ENCODE measurements around the gene ZNF440. TPM values are rescaled to one million over a fixed set of nuclear protein-coding genes. Genes with fewer than 3 reads are reported as not detected.

ZNF440 gene
- polyA plus RNA-seq, 1 donor, result 22.9 TPM

DNA sequence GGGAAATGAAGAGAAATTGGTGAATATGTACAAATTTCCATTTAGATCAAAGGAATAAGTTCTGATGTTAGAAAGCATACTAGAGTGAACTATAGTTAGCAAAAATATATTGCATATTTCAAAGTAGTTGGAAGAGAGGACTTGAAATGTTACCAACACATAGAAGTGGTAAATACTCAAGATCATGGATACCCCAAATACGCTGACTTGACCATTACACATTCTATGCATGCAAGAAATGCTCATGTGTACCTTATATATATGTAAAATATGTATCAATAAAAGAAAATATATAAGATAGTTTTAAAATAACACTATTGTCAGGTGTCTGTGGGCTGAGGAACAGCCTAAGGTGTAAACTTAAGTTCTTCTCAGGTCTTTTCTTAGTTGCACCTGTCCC, 30.3 kb upstream of the ZNF440 start:
- H3K4me3 ChIP-seq (ENCODE audit: low read length), result no peak overlapping the region
- H3K27ac ChIP-seq (ENCODE audit: low read length), result no peak overlapping the region
- H3K9me3 ChIP-seq (ENCODE audit: control insufficient read depth, low read depth, low read length), result peaks cover 34% of the 10 kb centered on the region
- peaks cover 27% of the 10 kb centered on the region for H3K36me3 ChIP-seq (ENCODE audit: control insufficient read depth, insufficient read depth, low read length)
- WGBS (ENCODE audit: insufficient coverage, low lambda C conversion rate), result no CpG with 5 or more reads among the region's 1 CpG
- H3K27me3 ChIP-seq (ENCODE audit: control insufficient read depth, insufficient read depth, low read length), result no peaks in the 10 kb centered on the region
- no peak for DNase-seq
- no peaks in the 10 kb centered on the region for H3K4me1 ChIP-seq (ENCODE audit: control insufficient read depth, insufficient read depth, low read length)

DNA sequence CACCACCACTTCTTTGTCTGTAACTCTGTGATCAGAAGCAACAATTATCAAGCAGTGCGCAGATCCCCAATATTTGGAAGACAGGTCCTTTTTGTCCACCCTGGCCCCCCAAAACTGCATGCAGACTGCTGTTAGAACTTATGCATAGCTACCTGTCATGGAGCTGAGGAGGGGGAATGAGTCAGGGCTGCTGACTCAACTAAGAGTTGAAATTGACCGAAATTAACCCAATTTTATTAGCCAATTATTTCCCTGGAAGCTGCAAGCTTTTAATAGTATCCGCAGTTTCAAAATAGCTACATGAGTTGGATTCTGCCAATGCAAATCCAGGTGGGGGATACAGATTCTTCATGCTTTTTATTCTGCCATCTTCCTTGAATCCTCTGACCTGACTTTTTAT, 29.7 kb upstream of the ZNF440 start:
- peaks cover 21% of the 10 kb centered on the region for H3K36me3 ChIP-seq (ENCODE audit: control insufficient read depth, insufficient read depth, low read length)
- no peak overlapping the region for H3K27ac ChIP-seq (ENCODE audit: low read length)
- no peak for DNase-seq
- H3K4me3 ChIP-seq (ENCODE audit: low read length), result no peak overlapping the region
- H3K27me3 ChIP-seq (ENCODE audit: control insufficient read depth, insufficient read depth, low read length), result no peaks in the 10 kb centered on the region
- H3K9me3 ChIP-seq (ENCODE audit: control insufficient read depth, low read depth, low read length), result peaks cover 34% of the 10 kb centered on the region
- no CpG with 5 or more reads among the region's 3 CpGs for WGBS (ENCODE audit: insufficient coverage, low lambda C conversion rate)
- no peaks in the 10 kb centered on the region for H3K4me1 ChIP-seq (ENCODE audit: control insufficient read depth, insufficient read depth, low read length)

DNA sequence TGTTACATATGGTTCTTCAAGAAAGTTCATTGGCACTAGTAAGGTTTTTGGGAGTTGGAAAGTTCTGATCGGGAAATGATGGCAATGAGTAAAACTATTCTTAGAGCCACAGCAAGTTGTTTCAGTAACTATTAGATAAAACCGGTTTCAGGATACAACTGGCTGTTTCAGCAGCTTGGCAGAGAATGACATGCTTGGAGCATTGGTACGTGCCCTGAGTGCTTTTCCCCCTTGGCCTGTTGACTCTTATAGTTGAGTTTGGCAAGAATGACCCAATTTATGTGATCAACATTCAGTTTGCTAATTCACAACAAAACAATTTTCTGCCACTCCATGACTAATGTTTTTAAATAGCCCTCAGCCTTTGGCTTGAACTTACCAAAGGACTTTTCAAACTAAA, 26.5 kb upstream of the ZNF440 start:
- H3K9me3 ChIP-seq (ENCODE audit: control insufficient read depth, low read depth, low read length), result peaks cover 35% of the 10 kb centered on the region
- no peaks in the 10 kb centered on the region for H3K4me1 ChIP-seq (ENCODE audit: control insufficient read depth, insufficient read depth, low read length)
- no peak overlapping the region for H3K4me3 ChIP-seq (ENCODE audit: low read length)
- WGBS (ENCODE audit: insufficient coverage, low lambda C conversion rate), result 100% methylated on average over 1 of the region's 3 CpGs
- H3K27ac ChIP-seq (ENCODE audit: low read length), result no peak overlapping the region
- H3K36me3 ChIP-seq (ENCODE audit: control insufficient read depth, insufficient read depth, low read length), result no peaks in the 10 kb centered on the region
- no peak for DNase-seq
- H3K27me3 ChIP-seq (ENCODE audit: control insufficient read depth, insufficient read depth, low read length), result no peaks in the 10 kb centered on the region

DNA sequence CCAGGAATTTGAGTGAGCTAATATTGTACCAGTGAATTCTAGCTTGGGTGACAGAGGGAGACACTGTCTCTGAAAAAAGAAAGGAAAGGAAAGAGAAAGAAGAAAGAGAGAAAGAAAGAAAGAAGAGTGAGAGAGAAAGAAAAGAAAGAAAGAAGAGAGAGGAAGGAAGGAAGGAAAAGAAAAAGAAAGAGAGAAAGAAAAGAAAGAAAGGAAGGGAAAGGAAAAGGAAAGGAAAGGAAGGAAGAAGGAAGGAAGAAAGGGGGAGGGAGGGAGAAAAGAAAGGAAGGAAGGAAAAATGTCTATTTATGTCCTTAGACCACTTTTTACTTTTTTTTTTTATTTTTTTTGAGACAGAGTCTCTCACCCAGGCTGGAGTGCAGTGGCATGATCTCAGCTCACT, 21.1 kb upstream of the ZNF440 start:
- H3K4me3 ChIP-seq (ENCODE audit: low read length), result no peak overlapping the region
- H3K4me1 ChIP-seq (ENCODE audit: control insufficient read depth, insufficient read depth, low read length), result peaks cover 8% of the 10 kb centered on the region
- H3K27ac ChIP-seq (ENCODE audit: low read length), result no peak overlapping the region
- no peaks in the 10 kb centered on the region for H3K27me3 ChIP-seq (ENCODE audit: control insufficient read depth, insufficient read depth, low read length)
- no peak for DNase-seq
- H3K9me3 ChIP-seq (ENCODE audit: control insufficient read depth, low read depth, low read length), result peaks cover 16% of the 10 kb centered on the region
- H3K36me3 ChIP-seq (ENCODE audit: control insufficient read depth, insufficient read depth, low read length), result no peaks in the 10 kb centered on the region

DNA sequence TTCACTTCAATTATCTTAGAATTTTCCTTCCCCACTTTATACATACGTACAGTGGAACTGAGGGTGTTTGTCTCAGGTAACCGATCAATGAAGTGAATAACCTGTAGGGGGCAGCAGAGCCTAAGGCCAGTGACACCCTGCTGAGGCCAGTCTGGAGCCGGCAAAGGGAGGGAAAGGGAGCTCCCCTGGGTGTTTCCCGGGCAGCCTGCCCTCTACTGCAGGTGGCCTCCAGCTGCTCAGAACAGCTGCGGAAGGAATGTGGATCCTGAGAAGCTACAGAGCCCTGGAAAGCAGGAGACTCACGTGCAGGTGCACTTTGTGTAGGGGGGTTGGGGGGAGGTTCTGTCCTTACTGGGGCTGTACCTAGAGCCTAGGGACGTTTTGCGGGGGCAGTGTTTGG, 16.6 kb upstream of the ZNF440 start:
- peak; percentile 88 to 89 for DNase-seq
- Histone ChIP-seq H3K9me3 (ENCODE audit: control insufficient read depth, low read depth, low read length) (no peaks in the 10 kb centered on the region), H3K36me3 (ENCODE audit: control insufficient read depth, insufficient read depth, low read length) (no peaks in the 10 kb centered on the region), H3K4me3 (ENCODE audit: low read length) (no peak overlapping the region), H3K4me1 (ENCODE audit: control insufficient read depth, insufficient read depth, low read length) (peaks cover 11% of the 10 kb centered on the region), H3K27me3 (ENCODE audit: control insufficient read depth, insufficient read depth, low read length) (no peaks in the 10 kb centered on the region), H3K27ac (ENCODE audit: low read length) (no peak overlapping the region)
- no CpG with 5 or more reads among the region's 8 CpGs for WGBS (ENCODE audit: insufficient coverage, low lambda C conversion rate)

DNA sequence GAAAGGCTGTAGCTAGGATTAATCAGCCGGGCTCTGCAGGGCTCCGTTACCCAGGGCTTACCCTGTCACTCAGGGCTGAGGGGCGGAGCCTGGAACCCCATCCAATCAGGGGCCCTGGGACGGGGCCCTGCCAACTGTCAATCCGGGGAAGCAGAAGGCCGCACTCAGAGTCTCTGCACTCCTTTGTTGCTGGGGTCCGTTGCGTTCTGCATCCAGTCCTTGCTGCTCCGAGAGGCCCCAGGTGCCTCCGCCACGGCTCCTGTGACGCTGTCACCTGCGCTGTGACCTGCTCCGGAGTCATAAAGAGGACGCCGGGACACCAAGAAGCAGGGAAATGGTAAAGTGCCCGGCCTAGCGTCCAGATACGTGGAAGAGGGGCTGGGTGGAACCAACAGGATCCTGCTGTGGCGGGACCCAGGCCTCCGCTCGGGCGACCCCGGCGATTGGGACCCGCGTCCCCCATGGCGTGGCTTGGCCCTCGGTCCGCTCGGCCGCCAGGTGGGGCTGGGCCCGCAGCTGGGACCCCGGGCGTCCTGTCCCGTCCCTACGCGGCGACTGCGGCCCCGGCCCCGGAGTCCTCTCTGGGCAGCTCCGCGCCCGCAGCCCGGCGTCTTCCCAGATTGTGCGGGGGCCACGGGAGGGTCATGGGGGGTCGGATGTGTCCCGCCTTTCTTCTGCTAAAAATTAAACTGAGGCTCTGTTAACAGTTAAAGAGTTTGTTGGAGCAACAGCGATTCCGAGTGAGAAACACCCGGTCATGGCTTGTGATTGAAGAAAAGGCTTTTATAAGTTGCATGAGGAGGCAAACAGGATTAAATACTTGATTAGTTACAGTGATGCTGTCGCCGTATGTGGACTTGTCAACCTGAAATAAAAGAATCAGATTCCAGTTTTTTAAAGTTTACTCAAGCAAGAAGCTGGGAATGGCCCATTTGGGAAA, 15.4 kb upstream of the ZNF440 start, which contains the start of gene ZNF491:
Gene ZNF491, plus strand, starts transcription at position 133 of the 940 bp plus-strand sequence. CDS start 7,431 bp downstream, outside the sequence.
- H3K4me3 ChIP-seq (ENCODE audit: low read length), result peak within 1 kb of the TSS; percentile 71
- peak; percentile 84 to 92 for DNase-seq
- H3K4me1 ChIP-seq (ENCODE audit: control insufficient read depth, insufficient read depth, low read length), result peaks cover 11% of the 10 kb centered on the region
- H3K27me3 ChIP-seq (ENCODE audit: control insufficient read depth, insufficient read depth, low read length), result no peaks in the 10 kb centered on the region
- H3K9me3 ChIP-seq (ENCODE audit: control insufficient read depth, low read depth, low read length), result no peaks in the 10 kb centered on the region
- peak within 1 kb of the TSS; percentile 74 for H3K27ac ChIP-seq (ENCODE audit: low read length)
- 0% methylated on average over 1 of the region's 56 CpGs for WGBS (ENCODE audit: insufficient coverage, low lambda C conversion rate)
- H3K36me3 ChIP-seq (ENCODE audit: control insufficient read depth, insufficient read depth, low read length), result no peaks in the 10 kb centered on the region

DNA sequence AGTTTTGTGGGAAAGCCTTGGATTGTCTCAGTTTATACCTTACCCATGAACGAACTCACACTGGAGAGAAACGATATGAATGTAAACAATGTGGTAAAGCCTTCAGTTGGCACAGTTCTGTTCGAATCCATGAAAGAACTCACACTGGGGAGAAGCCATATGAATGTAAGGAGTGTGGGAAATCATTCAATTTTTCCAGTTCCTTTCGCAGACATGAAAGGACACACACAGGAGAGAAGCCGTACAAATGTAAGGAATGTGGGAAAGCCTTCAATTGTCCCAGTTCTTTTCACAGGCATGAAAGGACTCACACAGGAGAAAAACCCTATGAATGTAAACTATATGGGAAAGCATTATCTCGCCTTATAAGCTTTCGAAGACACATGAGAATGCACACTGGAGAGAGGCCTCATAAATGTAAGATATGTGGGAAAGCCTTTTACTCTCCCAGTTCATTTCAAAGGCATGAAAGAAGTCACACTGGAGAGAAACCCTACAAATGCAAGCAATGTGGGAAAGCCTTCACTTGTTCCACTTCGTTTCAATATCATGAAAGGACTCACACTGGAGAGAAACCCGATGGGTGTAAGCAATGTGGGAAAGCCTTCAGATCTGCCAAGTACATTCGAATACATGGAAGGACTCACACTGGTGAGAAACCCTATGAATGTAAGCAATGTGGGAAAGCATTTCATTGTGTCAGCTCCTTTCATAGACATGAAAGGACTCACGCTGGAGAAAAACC, 7.5 kb upstream of the ZNF440 start:
- no peak overlapping the region for H3K27ac ChIP-seq (ENCODE audit: low read length)
- H3K9me3 ChIP-seq (ENCODE audit: control insufficient read depth, low read depth, low read length), result peaks cover 9% of the 10 kb centered on the region
- no peaks in the 10 kb centered on the region for H3K4me1 ChIP-seq (ENCODE audit: control insufficient read depth, insufficient read depth, low read length)
- no peak for DNase-seq
- no peak overlapping the region for H3K4me3 ChIP-seq (ENCODE audit: low read length)
- no CpG with 5 or more reads among the region's 11 CpGs for WGBS (ENCODE audit: insufficient coverage, low lambda C conversion rate)
- H3K27me3 ChIP-seq (ENCODE audit: control insufficient read depth, insufficient read depth, low read length), result no peaks in the 10 kb centered on the region
- no peaks in the 10 kb centered on the region for H3K36me3 ChIP-seq (ENCODE audit: control insufficient read depth, insufficient read depth, low read length)

DNA sequence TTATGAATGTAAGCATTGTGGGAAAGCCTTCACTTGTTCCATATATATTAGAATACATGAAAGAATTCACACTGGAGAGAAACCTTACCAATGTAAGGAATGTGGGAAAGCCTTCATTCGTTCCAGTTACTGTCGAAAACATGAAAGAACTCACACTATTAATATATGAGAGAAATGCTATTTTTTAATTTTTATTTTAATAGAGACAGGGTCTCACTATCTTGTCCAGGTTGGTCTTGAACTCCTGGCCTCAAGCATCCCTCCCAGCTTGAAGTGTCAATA, 7.0 kb upstream of the ZNF440 start:
- no CpG with 5 or more reads among the region's 2 CpGs for WGBS (ENCODE audit: insufficient coverage, low lambda C conversion rate)
- no peaks in the 10 kb centered on the region for H3K27me3 ChIP-seq (ENCODE audit: control insufficient read depth, insufficient read depth, low read length)
- no peak overlapping the region for H3K27ac ChIP-seq (ENCODE audit: low read length)
- peaks cover 9% of the 10 kb centered on the region for H3K9me3 ChIP-seq (ENCODE audit: control insufficient read depth, low read depth, low read length)
- no peaks in the 10 kb centered on the region for H3K36me3 ChIP-seq (ENCODE audit: control insufficient read depth, insufficient read depth, low read length)
- H3K4me3 ChIP-seq (ENCODE audit: low read length), result no peak overlapping the region
- no peak for DNase-seq
- H3K4me1 ChIP-seq (ENCODE audit: control insufficient read depth, insufficient read depth, low read length), result no peaks in the 10 kb centered on the region

DNA sequence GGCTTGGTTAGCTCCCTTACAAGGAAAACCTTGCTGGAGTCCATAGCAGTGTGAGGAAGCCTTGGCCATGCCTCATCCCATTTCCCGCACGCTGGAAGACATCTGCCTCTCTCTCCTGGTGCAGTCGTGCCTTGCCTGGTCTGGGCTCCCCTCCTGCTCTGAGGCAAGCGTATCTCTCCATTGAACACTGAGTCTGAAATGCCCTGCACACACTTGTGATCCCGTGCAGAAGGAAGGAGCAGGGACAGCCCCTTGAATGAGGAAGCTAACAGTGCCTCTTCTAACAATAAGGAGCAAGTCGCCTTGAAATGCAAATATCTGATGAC, 407 bp upstream of the ZNF440 start:
- Histone ChIP-seq H3K36me3 (ENCODE audit: control insufficient read depth, insufficient read depth, low read length) (peaks cover 4% of the 10 kb centered on the region), H3K4me1 (ENCODE audit: control insufficient read depth, insufficient read depth, low read length) (peaks cover 6% of the 10 kb centered on the region), H3K27ac (ENCODE audit: low read length) (peak overlapping the region; percentile 58), H3K27me3 (ENCODE audit: control insufficient read depth, insufficient read depth, low read length) (no peaks in the 10 kb centered on the region), H3K9me3 (ENCODE audit: control insufficient read depth, low read depth, low read length) (peaks cover 15% of the 10 kb centered on the region), H3K4me3 (ENCODE audit: low read length) (peak overlapping the region; percentile 97)
- WGBS (ENCODE audit: insufficient coverage, low lambda C conversion rate), result no CpG with 5 or more reads among the region's 6 CpGs
- DNase-seq, result no peak

DNA sequence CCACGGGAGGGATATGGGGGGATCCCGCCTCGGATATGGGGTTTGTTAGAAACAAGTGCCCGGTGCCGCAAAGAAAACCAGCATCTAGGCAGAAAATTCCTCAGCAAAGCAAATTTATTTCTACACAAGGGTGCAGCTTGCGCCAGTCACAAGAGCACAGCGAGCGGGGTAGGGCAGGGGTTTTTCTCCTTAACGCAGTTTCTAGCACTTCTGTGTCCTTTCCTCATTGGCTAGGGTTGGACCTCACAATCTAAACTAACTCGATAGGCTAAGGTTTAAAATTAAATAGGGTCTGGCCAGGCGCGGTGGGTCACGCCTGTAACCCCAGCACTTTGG, 595 bp downstream of the ZNF440 start:
- no CpG with 5 or more reads among the region's 13 CpGs for WGBS (ENCODE audit: insufficient coverage, low lambda C conversion rate)
- Histone ChIP-seq H3K9me3 (ENCODE audit: control insufficient read depth, low read depth, low read length) (peaks cover 22% of the 10 kb centered on the region), H3K4me3 (ENCODE audit: low read length) (peak overlapping the region; percentile 97), H3K27ac (ENCODE audit: low read length) (peak overlapping the region; percentile 96), H3K36me3 (ENCODE audit: control insufficient read depth, insufficient read depth, low read length) (peaks cover 12% of the 10 kb centered on the region), H3K4me1 (ENCODE audit: control insufficient read depth, insufficient read depth, low read length) (peaks cover 6% of the 10 kb centered on the region), H3K27me3 (ENCODE audit: control insufficient read depth, insufficient read depth, low read length) (no peaks in the 10 kb centered on the region)
- peak; percentile 2 to 70 for DNase-seq

All from large intestine (tissue), 3 donors.